ENCODE data around the gene UQCRQ. TPM values are rescaled to one million over a fixed set of nuclear protein-coding genes. Genes with fewer than 3 reads are reported as not detected.

Gene UQCRQ
- total and polyA plus RNA-seq, 2 donors (not counting 3 experiments of a cell fraction or from before 2014, with no cell fraction given), result 246 to 390 TPM

GRCh38 chr5:132890817-132891216 lies 24.4 kb downstream of the UQCRQ start:
- peaks cover 9% of the 10 kb centered on the region for H3K79me2 ChIP-seq (ENCODE audit: control insufficient read depth, insufficient read depth, low read length)
- no peak overlapping the region for H3K4me2 ChIP-seq (ENCODE audit: insufficient read depth, low read length)
- POLR2A ChIA-PET, result no interaction called here
- no peak overlapping the region for H2AFZ ChIP-seq (ENCODE audit: low read depth, low read length)
- no peaks in the 10 kb centered on the region for H3K9me3 ChIP-seq (replicated peaks; ENCODE audit: control insufficient read depth, insufficient read depth, low read length)
- TF ChIP-seq JUN (IDR thresholded peaks at IDR 0.05; ENCODE audit: borderline replicate concordance, insufficient read depth, insufficient read length, low read depth) (no peak), FOS (IDR thresholded peaks at IDR 0.05; ENCODE audit: borderline replicate concordance, insufficient read depth, low read length) (no peak), MYC (IDR thresholded peaks at IDR 0.05; ENCODE audit: low read depth, low read length) (no peak), CTCF (IDR thresholded peaks at IDR 0.05; ENCODE audit: extremely low read depth in 1 of 2, insufficient read depth in 1 of 2, low read depth in 1 of 2, low read length in 2 of 2) (no peak), POLR2AphosphoS5 (IDR thresholded peaks at IDR 0.05; ENCODE audit: insufficient read depth, low read depth, low read length) (no peak), POLR2A (IDR thresholded peaks at IDR 0.05; ENCODE audit: low read depth, low read length) (no peak), EZH2 (IDR thresholded peaks at IDR 0.05; ENCODE audit: borderline replicate concordance, low read depth, low read length, severe bottlenecking) (no peak)
- H3K4me3 ChIP-seq (replicated peaks in 1 of 3; ENCODE audit: insufficient read depth in 1 of 3, low read depth in 1 of 3, low read length in 3 of 3), result no peak overlapping the region
- no TSS peak for BruUV-seq (replicated peaks)
- intact Hi-C loops (cut with micrococcal nuclease) (no loop called here), dilution Hi-C loops (cut with MboI; ENCODE audit: extremely low pct_ligation_motif_present, low sequenced_read_pairs) (no loop called here)
- peaks cover 14 to 52% of the 10 kb centered on the region in 2 experiments for H3K36me3 ChIP-seq (ENCODE audit: control insufficient read depth in 2 of 2, extremely low read depth in 1 of 2, insufficient read depth in 2 of 2, low read length in 2 of 2)
- no peak overlapping the region for H3K9ac ChIP-seq (replicated peaks; ENCODE audit: extremely low read depth, insufficient read depth, low read length)
- no peak for DNase-seq (ENCODE audit: low read depth, low spot score)
- H3K4me1 ChIP-seq (ENCODE audit: control insufficient read depth, extremely low read depth, insufficient read depth, low read length), result no peaks in the 10 kb centered on the region
- FAIRE-seq, result no peak
- H4K20me1 ChIP-seq (replicated peaks; ENCODE audit: control insufficient read depth, extremely low read depth, insufficient read depth, low read length), result no peaks in the 10 kb centered on the region
- CTCF ChIA-PET, result interaction anchor here (0.9 to 1.4 kb wide), 3 partner anchors 8 to 396 kb away, joined by 3 to 7 read pairs (median 3); no protein-coding TSS in a partner anchor
- H3K27me3 ChIP-seq (ENCODE audit: control insufficient read depth in 2 of 2, insufficient read depth in 2 of 2, low read length in 2 of 2), result no peaks in the 10 kb centered on the region
- no peak overlapping the region for H3K27ac ChIP-seq (ENCODE audit: insufficient read depth, low read depth, low read length)
- H3K9me1 ChIP-seq (replicated peaks; ENCODE audit: control insufficient read depth, extremely low read depth, insufficient read depth, low read length), result no peaks in the 10 kb centered on the region
